ENCODE measurements around the gene WDR45B. TPM values are rescaled to one million over a fixed set of nuclear protein-coding genes. Genes with fewer than 3 reads are reported as not detected.

WDR45B gene
- total and polyA plus RNA-seq, 2 donors (not counting 3 experiments of a cell fraction or from before 2014, with no cell fraction given) = 62.0 to 76.7 TPM

DNA sequence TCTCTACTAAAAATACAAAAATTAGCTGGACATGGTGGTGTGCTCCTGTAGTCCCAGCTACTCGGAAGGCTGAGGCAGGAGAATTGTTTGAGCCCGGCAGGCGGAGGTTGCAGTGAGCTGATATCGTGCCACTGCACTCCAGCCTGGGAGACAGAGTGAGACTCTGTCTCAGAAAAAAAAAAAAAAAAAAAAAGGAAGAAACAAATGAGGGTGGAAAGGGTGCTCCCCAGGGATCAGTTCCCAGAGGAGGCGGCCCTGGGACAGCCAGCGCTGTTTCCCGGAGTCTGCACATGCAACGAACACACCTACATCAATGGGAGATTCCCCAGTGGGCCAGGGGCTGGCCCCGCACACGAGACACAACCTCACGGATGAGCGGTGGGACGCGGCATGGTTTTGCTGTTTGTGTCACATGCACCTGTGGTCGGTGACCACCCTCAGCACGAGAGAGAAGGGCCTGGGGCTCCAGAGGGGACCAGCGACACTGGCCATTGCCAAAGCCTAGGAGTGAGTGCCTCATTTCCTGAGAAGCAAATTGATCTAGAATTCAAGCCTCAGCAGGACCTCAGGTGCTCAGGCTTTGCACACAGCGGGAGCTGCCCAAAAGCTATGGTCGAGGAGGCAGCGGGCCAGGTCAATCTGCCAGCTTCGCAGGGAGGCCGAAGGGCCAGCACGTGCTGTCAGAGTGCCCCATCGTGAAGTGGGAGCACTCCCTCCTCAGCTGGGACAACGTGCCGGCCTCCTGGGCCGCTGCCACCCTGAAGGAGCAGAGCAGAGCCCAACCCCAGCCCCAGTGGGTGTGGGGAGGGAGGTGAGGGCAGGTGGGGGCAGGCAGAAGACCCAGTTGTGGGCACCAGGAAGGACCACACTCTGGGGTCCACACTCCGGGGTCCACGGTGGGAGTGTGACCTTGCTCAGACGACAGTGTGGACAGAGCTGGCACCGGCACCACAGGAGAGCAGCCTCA, 13.8 kb upstream of the WDR45B start:
- no peak for DNase-seq (ENCODE audit: low read depth, low spot score)
- no peak overlapping the region for H3K9ac ChIP-seq (replicated peaks; ENCODE audit: extremely low read depth, insufficient read depth, low read length)
- intact Hi-C loops (cut with micrococcal nuclease) = no loop called here
- no peaks in the 10 kb centered on the region for H4K20me1 ChIP-seq (replicated peaks; ENCODE audit: control insufficient read depth, extremely low read depth, insufficient read depth, low read length)
- no peak overlapping the region for H3K27ac ChIP-seq (ENCODE audit: insufficient read depth, low read depth, low read length)
- H2AFZ ChIP-seq (ENCODE audit: low read depth, low read length) = no peak overlapping the region
- no peak for FAIRE-seq
- no peak for TF ChIP-seq JUN (IDR thresholded peaks at IDR 0.05; ENCODE audit: borderline replicate concordance, insufficient read depth, insufficient read length, low read depth)
- no peak for TF ChIP-seq EZH2 (IDR thresholded peaks at IDR 0.05; ENCODE audit: borderline replicate concordance, low read depth, low read length, severe bottlenecking)
- no peak for TF ChIP-seq FOS (IDR thresholded peaks at IDR 0.05; ENCODE audit: borderline replicate concordance, insufficient read depth, low read length)
- no peaks in the 10 kb centered on the region for H3K9me3 ChIP-seq (replicated peaks; ENCODE audit: control insufficient read depth, insufficient read depth, low read length)
- CTCF ChIA-PET = interaction anchor here (0.6 kb wide), 1 partner anchor 39 kb away, joined by 6 read pairs; no protein-coding TSS in a partner anchor
- dilution Hi-C loops (cut with MboI; ENCODE audit: extremely low pct_ligation_motif_present, low sequenced_read_pairs) = no loop called here
- no peaks in the 10 kb centered on the region for H3K27me3 ChIP-seq (ENCODE audit: control insufficient read depth in 2 of 2, insufficient read depth in 2 of 2, low read length in 2 of 2)
- BruUV-seq (replicated peaks) = no TSS peak
- H3K79me2 ChIP-seq (ENCODE audit: control insufficient read depth, insufficient read depth, low read length) = no peaks in the 10 kb centered on the region
- POLR2A ChIA-PET = no interaction called here
- no peaks in the 10 kb centered on the region for H3K36me3 ChIP-seq (ENCODE audit: control insufficient read depth in 2 of 2, extremely low read depth in 1 of 2, insufficient read depth in 2 of 2, low read length in 2 of 2)
- no peaks in the 10 kb centered on the region for H3K4me1 ChIP-seq (ENCODE audit: control insufficient read depth, extremely low read depth, insufficient read depth, low read length)
- H3K4me2 ChIP-seq (ENCODE audit: insufficient read depth, low read length) = no peak overlapping the region
- no peaks in the 10 kb centered on the region for H3K9me1 ChIP-seq (replicated peaks; ENCODE audit: control insufficient read depth, extremely low read depth, insufficient read depth, low read length)
- H3K4me3 ChIP-seq (replicated peaks in 1 of 3; ENCODE audit: insufficient read depth in 1 of 3, low read depth in 1 of 3, low read length in 3 of 3) = no peak overlapping the region

DNA sequence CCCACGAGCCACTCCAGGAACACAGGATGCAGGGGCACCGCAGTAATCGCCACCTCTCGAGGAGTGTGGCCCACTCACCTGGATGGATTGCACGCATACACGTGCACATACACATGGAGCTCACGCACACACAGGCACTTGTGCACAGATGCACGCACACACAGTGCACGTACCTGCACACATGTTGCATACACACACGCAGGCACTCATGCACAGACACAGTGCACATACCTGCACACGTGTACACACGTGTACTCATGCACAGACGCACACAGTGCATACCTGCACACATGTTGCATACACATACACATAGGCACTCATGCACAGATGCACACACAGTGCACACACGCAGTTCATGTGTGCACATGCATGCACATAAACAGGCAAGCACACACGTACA, 11.6 kb upstream of the WDR45B start:
- DNase-seq (ENCODE audit: low read depth, low spot score) (no peak), FAIRE-seq (no peak)
- CTCF ChIA-PET = no interaction called here
- intact Hi-C loops (cut with micrococcal nuclease) (no loop called here), dilution Hi-C loops (cut with MboI; ENCODE audit: extremely low pct_ligation_motif_present, low sequenced_read_pairs) (no loop called here)
- no peak overlapping the region for H3K4me2 ChIP-seq (ENCODE audit: insufficient read depth, low read length)
- H4K20me1 ChIP-seq (replicated peaks; ENCODE audit: control insufficient read depth, extremely low read depth, insufficient read depth, low read length) = no peaks in the 10 kb centered on the region
- POLR2A ChIA-PET = no interaction called here
- no peak overlapping the region for H3K4me3 ChIP-seq (replicated peaks in 1 of 3; ENCODE audit: insufficient read depth in 1 of 3, low read depth in 1 of 3, low read length in 3 of 3)
- no peaks in the 10 kb centered on the region for H3K36me3 ChIP-seq (ENCODE audit: control insufficient read depth in 2 of 2, extremely low read depth in 1 of 2, insufficient read depth in 2 of 2, low read length in 2 of 2)
- no peaks in the 10 kb centered on the region for H3K79me2 ChIP-seq (ENCODE audit: control insufficient read depth, insufficient read depth, low read length)
- no peaks in the 10 kb centered on the region for H3K9me3 ChIP-seq (replicated peaks; ENCODE audit: control insufficient read depth, insufficient read depth, low read length)
- BruUV-seq (replicated peaks) = no TSS peak
- H3K9me1 ChIP-seq (replicated peaks; ENCODE audit: control insufficient read depth, extremely low read depth, insufficient read depth, low read length) = no peaks in the 10 kb centered on the region
- no peaks in the 10 kb centered on the region for H3K27me3 ChIP-seq (ENCODE audit: control insufficient read depth in 2 of 2, insufficient read depth in 2 of 2, low read length in 2 of 2)
- no peak overlapping the region for H3K27ac ChIP-seq (ENCODE audit: insufficient read depth, low read depth, low read length)
- no peak overlapping the region for H2AFZ ChIP-seq (ENCODE audit: low read depth, low read length)
- TF ChIP-seq EZH2 (IDR thresholded peaks at IDR 0.05; ENCODE audit: borderline replicate concordance, low read depth, low read length, severe bottlenecking) (no peak), GATA2 (IDR thresholded peaks at IDR 0.05; ENCODE audit: insufficient read depth, insufficient read length, low read depth, low read length) (no peak), POLR2AphosphoS5 (IDR thresholded peaks at IDR 0.05; ENCODE audit: insufficient read depth, low read depth, low read length) (no peak), FOS (IDR thresholded peaks at IDR 0.05; ENCODE audit: borderline replicate concordance, insufficient read depth, low read length) (no peak)
- no peaks in the 10 kb centered on the region for H3K4me1 ChIP-seq (ENCODE audit: control insufficient read depth, extremely low read depth, insufficient read depth, low read length)
- no peak overlapping the region for H3K9ac ChIP-seq (replicated peaks; ENCODE audit: extremely low read depth, insufficient read depth, low read length)
